A549 (cell line): ENCODE data around the gene DNMT3A. TPM values are rescaled to one million over a fixed set of nuclear protein-coding genes. Genes with fewer than 3 reads are reported as not detected.

Source experiments
- ATAC-seq, 2 experiments: fragments of 200-7000 bp in 1 of 2; fragments of >200 bp in 1 of 2; cut with Nextera tagmentation in 1 of 2; cut with Tn5 transposase in 1 of 2; 3 replicates each; pipeline versions ENCODE4 v1.8.0 to v1.9.1; 2018 to 2020; ENCODE audit warnings: mild to moderate bottlenecking in 1 of 2, moderate library complexity in 1 of 2
- CTCF ChIA-PET: fragments of 300-600 bp; sonication (Branson Sonifier 250); formaldehyde crosslinking; extraction: SDS; loops from one replicate; lab custom pipeline; 2021; ENCODE audit warnings: antibody characterized with exemption, inconsistent platforms; lab: Yijun Ruan, JAX
- POLR2A ChIA-PET: fragments of 350-600 bp; formaldehyde crosslinking; extraction: SDS; loops from one replicate; lab custom pipeline; 2021; ENCODE audit warnings: antibody characterized with exemption, inconsistent platforms; lab: Yijun Ruan, JAX
- DNase-seq, 2 experiments: peaks; one replicate each; pipeline versions ENCODE4 v3.0.0 to v3.0.0-alpha.2; 2011 to 2016; ENCODE audit warnings: low read depth in 1 of 2, low spot score in 1 of 2
- FAIRE-seq: peaks from 2 replicates; lab custom pipeline; 2011; peaks lifted over from hg19 to GRCh38; lab: Jason Lieb, UNC
- H3K27ac ChIP-seq, 2 experiments: fragments of >200 bp; sonication (Bioruptor Twin); formaldehyde crosslinking; 3 replicates each; pipeline ENCODE4 v1.5.1; 2016 to 2017
- H3K4me1 ChIP-seq: fragments of >200 bp; sonication (Bioruptor Twin); formaldehyde crosslinking; 3 replicates; pipeline ENCODE4 v1.6.1; 2016
- H3K4me2 ChIP-seq: fragments of >200 bp; sonication (Bioruptor Twin); formaldehyde crosslinking; 3 replicates; pipeline ENCODE4 v1.6.1; 2016
- H3K4me3 ChIP-seq: fragments of >200 bp; sonication (Bioruptor Twin); formaldehyde crosslinking; 3 replicates; pipeline ENCODE4 v1.5.1; 2016
- H3K9me3 ChIP-seq: fragments of >200 bp; sonication (Bioruptor Twin); formaldehyde crosslinking; 3 replicates; pipeline ENCODE4 v1.6.1; 2016
- CBX2 ChIP-seq: fragments of 200-600 bp; sonication (generic); IDR thresholded peaks from 2 replicates; pipeline ENCODE4 v1.6.1; 2016; ENCODE audit warnings: low read depth, mild to moderate bottlenecking, borderline replicate concordance
- CBX8 ChIP-seq: fragments of 200-600 bp; sonication (generic); IDR thresholded peaks from 2 replicates; pipeline ENCODE4 v1.6.1; 2016
- CEBPB ChIP-seq, 2 experiments: fragments of >200 bp in 1 of 2; sonication (Bioruptor Twin) in 1 of 2; formaldehyde crosslinking in 1 of 2; IDR thresholded peaks; 2 replicates each; pipeline ENCODE4 v1.6.1; 2012 to 2016
- CHD4 ChIP-seq: fragments of 200-600 bp; sonication (generic); IDR thresholded peaks from 2 replicates; pipeline ENCODE4 v1.6.1; 2016; ENCODE audit warnings: antibody characterized with exemption, mild to moderate bottlenecking, borderline replicate concordance
- E2F6 ChIP-seq: IDR thresholded peaks from 2 replicates; pipeline ENCODE4 v1.6.1; 2012; ENCODE audit warnings: low read depth, borderline replicate concordance
- EHMT2 ChIP-seq: fragments of 200-600 bp; sonication (generic); IDR thresholded peaks from 2 replicates; pipeline ENCODE4 v1.6.1; 2016; ENCODE audit warnings: antibody characterized with exemption, low read depth, mild to moderate bottlenecking, moderate library complexity
- ELK1 ChIP-seq: fragments of 150-350 bp; IDR thresholded peaks from 2 replicates; pipeline ENCODE4 v1.6.1; 2014; ENCODE audit warnings: low read depth, mild to moderate bottlenecking, low read length
- FOSL2 ChIP-seq, 2 experiments: fragments of 450-650 bp in 1 of 2; fragments of >200 bp in 1 of 2; sonication (Bioruptor Twin) in 1 of 2; formaldehyde crosslinking; IDR thresholded peaks; 2 replicates each; pipeline versions ENCODE4 v1.5.0 to v1.6.1; 2016 to 2020; ENCODE audit warnings: mild to moderate bottlenecking in 1 of 2, moderate library complexity in 1 of 2
- FOXS1 ChIP-seq: fragments of 250-450 bp; sonication (Bioruptor Pico); IDR thresholded peaks from 2 replicates; pipeline ENCODE4 v1.5.0; 2020; ENCODE audit warnings: mild to moderate bottlenecking, moderate library complexity
- HDAC2 ChIP-seq: fragments of 200-600 bp; sonication (generic); IDR thresholded peaks from 2 replicates; pipeline ENCODE4 v1.6.1; 2016
- JUN ChIP-seq, 2 experiments: fragments of >200 bp; sonication (Bioruptor Twin); formaldehyde crosslinking; IDR thresholded peaks; 2 replicates in 1 of 2; 3 replicates in 1 of 2; pipeline ENCODE4 v1.6.1; 2016 to 2017
- JUNB ChIP-seq: fragments of >200 bp; sonication (Bioruptor Twin); formaldehyde crosslinking; IDR thresholded peaks from 2 replicates; pipeline ENCODE4 v1.6.1; 2016
- KDM5A ChIP-seq: fragments of 200-600 bp; sonication (generic); IDR thresholded peaks from 2 replicates; pipeline ENCODE4 v1.6.1; 2016; ENCODE audit warnings: antibody characterized with exemption, mild to moderate bottlenecking
- MAZ ChIP-seq: fragments of 150-350 bp; IDR thresholded peaks from 2 replicates; pipeline ENCODE4 v1.6.1; 2014; ENCODE audit warnings: antibody characterized with exemption, low read depth, low read length, borderline replicate concordance
- MYC ChIP-seq: IDR thresholded peaks from 2 replicates; pipeline ENCODE4 v1.6.1; 2012; ENCODE audit warnings: mild to moderate bottlenecking, inconsistent platforms, low read length, improper control_type of control experiment, borderline replicate concordance
- NR3C1 ChIP-seq: fragments of >200 bp; sonication (Bioruptor Twin); formaldehyde crosslinking; IDR thresholded peaks from 3 replicates; pipeline ENCODE4 v1.6.1; 2017
- PBX3 ChIP-seq: IDR thresholded peaks from 2 replicates; pipeline ENCODE4 v1.6.1; 2012
- POLR2AphosphoS2 ChIP-seq: conservative IDR thresholded peaks from 2 replicates; pipeline ENCODE4 v1.6.1; 2012; ENCODE audit warnings: low read length, improper control_type of control experiment, inconsistent platforms
- RCOR1 ChIP-seq: fragments of 150-350 bp; IDR thresholded peaks from 2 replicates; pipeline ENCODE4 v1.6.1; 2014; ENCODE audit warnings: antibody characterized with exemption, low read length, low read depth
- REST ChIP-seq: fragments of 200-600 bp; sonication (generic); IDR thresholded peaks from 2 replicates; pipeline ENCODE4 v1.6.1; 2016; ENCODE audit warnings: antibody characterized with exemption, mild to moderate bottlenecking, moderate library complexity
- RNF2 ChIP-seq: fragments of 200-600 bp; sonication (generic); IDR thresholded peaks from 2 replicates; pipeline ENCODE4 v1.6.1; 2016; ENCODE audit warnings: low read depth, mild to moderate bottlenecking, antibody characterized with exemption, moderate library complexity, borderline replicate concordance
- WGBS: methylation state at CpG from one replicate; pipeline ENCODE4 v1.1.6; 2017; ENCODE audit errors: missing lambda C conversion rate; 5-methylcytosine and 5-hydroxymethylcytosine counted together
- polyA plus RNA-seq, 4 experiments: library from polyadenylated mRNA; depleted of rRNA in 3 of 4; stranded (reverse); fragments of >200 nt; fragmentation: RNase III in 1 of 4; extraction: RNeasy Plus Mini Kit Qiagen cat#74134 plus additional on column Dnase treatment in 1 of 4; gene quantifications; 2 replicates in 3 of 4; 3 replicates in 1 of 4; pipeline ENCODE4 v1.2.3, GENCODE V29; 2011 to 2017

The DNMT3A gene
- polyA plus RNA-seq, 2 of the 4 experiments (the other 2 are of a cell fraction) = 4.4 to 11.9 TPM

- Histone ChIP-seq H3K4me3 (no peak overlapping the region), H3K4me1 (peaks cover 11% of the 10 kb centered on the region), H3K9me3 (no peaks in the 10 kb centered on the region), H3K27ac (no peak overlapping the region), H3K4me2 (no peak overlapping the region)
- FAIRE-seq = no peak
- ChIA-PET CTCF (interaction anchor here (1.3 to 7.7 kb wide), 9 partner anchors 9 to 152 kb away, joined by 3 to 92 read pairs (median 39); partner anchors contain the start of gene DNMT3A), POLR2A (interaction anchor here (0.5 kb wide), 1 partner anchor 30 kb away, joined by 3 read pairs; no protein-coding TSS in a partner anchor)
- TF ChIP-seq RCOR1 (no peak), E2F6 (no peak), MYC (no peak), CEBPB (IDR thresholded peaks at IDR 0.05) (no peak), EHMT2 (no peak), HDAC2 (no peak), JUNB (no peak), REST (no peak), POLR2AphosphoS2 (no peak), MAZ (no peak), PBX3 (no peak)
- TF ChIP-seq, all 56 proteins: peak for 0
- no peak for ATAC-seq
- WGBS = 82% methylated on average over 4 of the region's 4 CpGs
- DNase-seq = no peak
Observed at GRCh38 chr2:25374411-25374810, 32.7 kb upstream of the DNMT3A start.

- POLR2A ChIA-PET = no interaction called here
- no peak overlapping the region for H3K4me3 ChIP-seq
- H3K9me3 ChIP-seq = no peaks in the 10 kb centered on the region
- no peak overlapping the region for H3K4me2 ChIP-seq
- 84% methylated on average over 20 of the region's 20 CpGs for whole genome bisulfite sequencing
- no peak for ATAC-seq
- TF ChIP-seq ELK1 = no peak
- no peak for TF ChIP-seq CBX8
- TF ChIP-seq FOSL2 (IDR thresholded peaks at IDR 0.05) = no peak
- TF ChIP-seq FOSL2 (CRISPR knock-in tag; IDR thresholded peaks at IDR 0.05) = no peak
- TF ChIP-seq POLR2AphosphoS2 = no peak
- TF ChIP-seq CBX2 = no peak
- no peak for TF ChIP-seq RNF2
- no peak for TF ChIP-seq KDM5A
- no peak for TF ChIP-seq JUN (IDR thresholded peaks at IDR 0.05)
- no peak for TF ChIP-seq CHD4
- no peak for TF ChIP-seq FOXS1 (CRISPR knock-in tag)
- TF ChIP-seq NR3C1 = no peak
- H3K4me1 ChIP-seq = peaks cover 11% of the 10 kb centered on the region
- no peak overlapping the region for H3K27ac ChIP-seq
- DNase-seq = no peak
- CTCF ChIA-PET = interaction anchor here (0.8 to 7.7 kb wide), 10 partner anchors 8 to 291 kb away, joined by 3 to 49 read pairs (median 4); partner anchors contain the start of gene DNMT3A
- FAIRE-seq = no peak
Observed at GRCh38 chr2:25373269-25373981, 31.7 kb upstream of the DNMT3A start.
